GM12892 (cell line): ENCODE measurements around the gene DMRTA1.
A peak's percentile ranks its signal among the peaks of the same experiment; 100 is the strongest.
"Not testable (repeated sequence)": the region's sequence is repeated elsewhere in the genome, so short reads cannot be mapped to it uniquely, and the experiment has no call there.

ENCODE experiments used
- DNase-seq: peaks from one replicate; pipeline ENCODE4 v3.0.0; 2011; ENCODE audit not compliant: insufficient read length
- FAIRE-seq: peaks from 2 replicates; lab custom pipeline; 2011; peaks lifted over from hg19 to GRCh38; lab: Jason Lieb, UNC
- POLR2A ChIP-seq: IDR thresholded peaks from 2 replicates; pipeline ENCODE4 v1.6.1; 2011; ENCODE audit warnings: low read depth, low read length, control low read depth
- POLR2AphosphoS5 ChIP-seq: IDR thresholded peaks from 2 replicates; pipeline ENCODE4 v1.6.1; 2011; ENCODE audit warnings: low read depth, low read length, control low read depth
- TAF1 ChIP-seq: IDR thresholded peaks from 2 replicates; pipeline ENCODE4 v1.6.1; 2011; ENCODE audit warnings: low read depth, mild to moderate bottlenecking, control low read depth, low read length, borderline replicate concordance

DMRTA1 gene

GRCh38 chr9:22440841-22441240, 5.8 kb upstream of the DMRTA1 start:
- DNase-seq (no peak), FAIRE-seq (no peak)
- TF ChIP-seq TAF1 (no peak), POLR2A (no peak), POLR2AphosphoS5 (no peak)

DNA sequence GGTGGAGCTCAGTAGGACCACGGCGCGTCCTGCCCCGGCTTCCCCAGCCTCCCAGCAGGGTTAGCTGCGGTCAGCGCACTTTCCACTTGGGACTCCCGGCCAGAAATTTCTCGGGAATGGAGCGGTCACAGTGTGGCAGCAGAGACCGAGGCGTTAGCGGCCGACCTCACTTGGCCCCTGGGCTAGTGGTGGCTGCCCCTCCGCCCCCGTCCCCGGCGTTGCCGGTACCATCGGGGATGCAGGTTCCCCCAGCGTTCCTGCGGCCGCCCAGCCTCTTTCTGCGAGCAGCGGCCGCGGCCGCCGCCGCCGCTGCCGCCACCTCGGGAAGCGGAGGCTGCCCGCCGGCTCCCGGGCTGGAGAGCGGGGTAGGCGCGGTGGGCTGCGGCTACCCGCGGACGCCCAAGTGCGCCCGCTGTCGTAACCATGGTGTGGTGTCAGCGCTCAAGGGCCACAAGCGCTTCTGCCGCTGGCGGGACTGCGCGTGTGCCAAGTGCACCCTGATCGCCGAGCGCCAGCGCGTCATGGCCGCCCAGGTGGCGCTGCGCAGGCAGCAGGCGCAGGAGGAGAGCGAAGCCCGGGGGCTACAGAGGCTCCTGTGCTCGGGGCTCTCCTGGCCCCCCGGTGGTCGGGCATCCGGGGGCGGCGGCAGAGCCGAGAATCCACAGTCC, 460 bp downstream of the DMRTA1 start:
- DNase-seq (peak; percentile 11), FAIRE-seq (no peak)
- no peak for TF ChIP-seq POLR2A
- no peak for TF ChIP-seq POLR2AphosphoS5
- no peak for TF ChIP-seq TAF1

- DNase-seq = no peak
- FAIRE-seq = no peak
- no peak for TF ChIP-seq TAF1
- TF ChIP-seq POLR2AphosphoS5 = no peak
- no peak for TF ChIP-seq POLR2A
These were observed 1.1 kb downstream of the DMRTA1 start for GRCh38 chr9:22447618-22448305.

DNA sequence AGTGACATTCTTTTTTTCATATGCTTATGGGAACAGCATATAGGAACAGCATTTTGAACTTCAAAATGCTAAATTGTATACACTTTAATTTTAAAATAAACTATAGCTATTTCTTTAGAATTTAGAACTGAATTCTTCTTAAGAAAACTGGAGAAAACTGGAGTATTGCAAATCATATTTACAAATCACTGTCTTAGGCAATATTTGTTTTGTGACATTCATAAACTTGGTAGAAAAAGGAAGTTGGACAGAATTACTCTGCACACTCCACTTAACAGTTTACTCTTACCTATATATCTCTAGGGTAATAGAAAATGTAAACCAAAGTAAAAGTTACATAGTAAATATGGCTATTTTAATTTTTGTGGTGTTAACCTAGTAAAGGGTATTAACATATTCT, 3.1 kb downstream of the DMRTA1 start:
- FAIRE-seq (no peak), DNase-seq (no peak)
- TF ChIP-seq TAF1 (no peak), POLR2AphosphoS5 (no peak), POLR2A (no peak)

DNA sequence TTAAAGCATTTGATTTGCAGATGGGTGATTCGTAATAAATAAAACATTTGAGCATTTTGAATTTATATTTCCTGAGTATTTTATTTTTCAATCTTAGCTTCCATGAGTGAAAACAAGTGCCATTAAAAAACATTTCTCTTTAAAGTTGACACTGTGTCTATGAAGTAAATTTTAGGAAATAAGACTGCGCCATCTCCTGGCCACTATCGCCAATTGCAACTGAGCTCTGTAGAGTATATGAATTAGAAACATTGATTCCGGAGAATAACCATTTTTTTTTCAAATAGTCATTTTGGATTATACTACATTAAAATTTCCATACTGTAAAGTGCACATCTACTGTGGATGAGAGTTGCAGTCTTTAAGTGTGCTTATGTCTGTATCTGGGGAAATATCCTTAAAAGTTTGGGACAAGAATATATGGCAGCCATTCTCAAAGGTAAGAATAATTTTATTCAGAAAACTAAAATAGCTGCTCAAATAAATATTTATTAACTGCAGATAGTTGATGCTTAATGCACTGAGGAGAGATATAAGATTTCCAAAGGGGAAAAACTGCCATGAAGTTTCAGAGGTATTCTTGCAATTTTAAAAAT, 5.9 kb downstream of the DMRTA1 start:
- no peak for DNase-seq
- TF ChIP-seq TAF1 (no peak), POLR2AphosphoS5 (no peak), POLR2A (no peak)
- no peak for FAIRE-seq

- FAIRE-seq = no peak
- DNase-seq = no peak
- no peak for TF ChIP-seq POLR2A
- TF ChIP-seq TAF1 = no peak
- no peak for TF ChIP-seq POLR2AphosphoS5
These were observed 7.4 kb downstream of the DMRTA1 start for GRCh38 chr9:22454016-22454415.

GRCh38 chr9:22455181-22455580, 8.6 kb downstream of the DMRTA1 start:
- FAIRE-seq (no peak), DNase-seq (no peak)
- TF ChIP-seq TAF1 = no peak
- no peak for TF ChIP-seq POLR2A
- no peak for TF ChIP-seq POLR2AphosphoS5

DNA sequence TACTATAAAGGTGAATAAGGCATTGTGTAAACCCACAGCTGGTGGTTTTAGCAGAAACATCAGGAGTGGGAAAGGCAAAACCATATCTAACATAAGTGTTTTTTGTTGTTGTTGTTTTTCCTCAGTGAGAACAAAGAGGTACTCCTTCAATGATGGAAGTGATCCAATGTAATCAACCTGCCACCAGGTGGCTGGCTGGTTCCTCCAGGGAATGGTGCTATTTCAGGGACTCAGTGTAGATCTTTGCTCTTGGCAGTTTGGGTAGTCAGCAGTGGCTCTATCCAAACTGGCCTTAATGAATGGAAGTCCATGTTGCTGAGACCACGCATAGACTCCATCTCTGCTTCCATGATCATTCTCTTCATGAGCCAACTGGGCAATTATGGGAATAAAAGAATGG, 10.8 kb downstream of the DMRTA1 start:
- FAIRE-seq = no peak
- DNase-seq = no peak
- no peak for TF ChIP-seq POLR2A
- TF ChIP-seq POLR2AphosphoS5 = no peak
- TF ChIP-seq TAF1 = no peak

- DNase-seq = no peak
- TF ChIP-seq POLR2A = no peak
- TF ChIP-seq POLR2AphosphoS5 = no peak
- no peak for TF ChIP-seq TAF1
- no peak for FAIRE-seq
These were observed 16.6 kb downstream of the DMRTA1 start for GRCh38 chr9:22463205-22463604.

DNA sequence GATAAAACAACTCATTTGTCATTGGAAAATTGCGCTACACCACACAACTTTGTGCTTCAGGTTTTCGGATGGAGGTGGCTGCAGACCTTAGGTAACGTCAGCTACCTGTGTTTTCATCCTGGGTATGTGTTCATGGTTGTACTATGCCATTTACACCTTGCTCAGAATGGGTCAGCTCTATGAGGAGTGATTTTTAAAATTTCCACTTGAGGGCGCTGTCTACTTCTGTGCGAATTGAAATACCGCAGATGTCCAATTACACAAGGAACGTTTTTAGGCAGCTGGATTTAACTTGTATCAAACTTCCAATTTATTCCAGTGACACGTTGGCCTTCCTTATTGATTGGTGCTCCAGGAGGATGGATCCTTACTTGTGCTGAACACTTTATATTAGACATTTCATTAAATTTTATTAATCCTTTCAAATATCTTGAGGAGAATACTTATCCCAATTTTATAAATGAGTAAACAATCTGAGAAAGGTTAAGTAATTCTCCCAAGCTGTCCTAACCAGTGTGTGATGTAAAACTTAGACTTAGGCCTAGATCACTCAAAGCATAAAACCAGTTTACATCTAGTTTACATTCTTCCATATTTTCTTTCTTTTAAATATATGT, 23.4 kb downstream of the DMRTA1 start:
- FAIRE-seq = peak; percentile 54
- DNase-seq = no peak
- TF ChIP-seq POLR2A (no peak), TAF1 (no peak), POLR2AphosphoS5 (no peak)

DNA sequence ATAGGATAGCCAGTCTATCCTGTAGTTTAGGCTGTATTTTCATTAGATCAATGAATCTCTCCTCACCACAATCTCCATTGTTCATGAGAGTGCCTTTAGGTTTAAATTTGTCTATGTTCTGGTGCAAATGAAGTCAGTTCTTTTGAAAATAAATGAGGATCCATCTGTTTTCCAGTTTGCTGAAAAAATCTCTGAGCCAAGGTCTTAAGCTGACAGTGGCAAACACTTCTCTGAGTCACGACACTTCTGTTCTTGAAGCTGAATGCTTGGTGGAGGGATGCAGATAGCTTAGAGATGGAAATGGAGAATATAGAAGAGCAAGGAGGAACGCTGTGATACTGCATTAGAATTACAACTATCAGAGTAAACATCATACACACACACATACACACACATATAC, 34.9 kb downstream of the DMRTA1 start:
- no peak for FAIRE-seq
- TF ChIP-seq POLR2AphosphoS5 (no peak), POLR2A (no peak), TAF1 (no peak)

GRCh38 chr9:22483528-22484070, 37.0 kb downstream of the DMRTA1 start:
- FAIRE-seq (no peak), DNase-seq (no peak)
- TF ChIP-seq TAF1 = no peak
- no peak for TF ChIP-seq POLR2AphosphoS5
- TF ChIP-seq POLR2A = no peak

More for the DNA sequence above, 34.9 kb downstream of the DMRTA1 start:
- DNase-seq = no peak

GRCh38 chr9:22496197-22496596, 49.6 kb downstream of the DMRTA1 start:
- FAIRE-seq, DNase-seq: not testable (repeated sequence)
